HepG2 (cell line): ENCODE results near the gene NYAP2. TPM values are rescaled to one million over a fixed set of nuclear protein-coding genes. Genes with fewer than 3 reads are reported as not detected.

Experiments
- ATAC-seq: fragments of 200-7000 bp; cut with Tn5 transposase; 3 replicates; pipeline ENCODE4 v1.9.1; 2020; ENCODE audit warnings: mild to moderate bottlenecking, moderate library complexity
- BruUV-seq: library from RNA; stranded (reverse); fragments of 400-500 nt; replicated peaks from 2 replicates; lab custom pipeline; 2021; lab: Mats Ljungman, UMichigan
- CTCF ChIA-PET: fragments of 300-600 bp; formaldehyde crosslinking; extraction: SDS; loops from one replicate; lab custom pipeline; 2021; ENCODE audit warnings: low total read pairs, inconsistent platforms, low intra/inter-chr PET ratio; lab: Yijun Ruan, JAX
- POLR2A ChIA-PET: fragments of 350-600 bp; sonication (Branson Sonifier 250); formaldehyde crosslinking; loops from one replicate; lab custom pipeline; 2020; ENCODE audit warnings: antibody characterized with exemption, inconsistent platforms; lab: Yijun Ruan, JAX
- DNase-seq: peaks from one replicate; pipeline ENCODE4 v3.0.0-alpha.2; 2015; ENCODE audit warnings: low spot score
- FAIRE-seq: peaks from 3 replicates; lab custom pipeline; 2011; peaks lifted over from hg19 to GRCh38; lab: Jason Lieb, UNC
- H2AFZ ChIP-seq: one replicate; pipeline ENCODE4 v1.6.1; 2011; ENCODE audit warnings: low read length, inconsistent platforms
- H3K27ac ChIP-seq: fragments of 300-600 bp; 3 replicates; pipeline ENCODE4 v1.8.0; 2011; ENCODE audit warnings: mixed run types, mild to moderate bottlenecking, mixed read lengths, low read length, inconsistent platforms; ENCODE audit not compliant: insufficient read depth; ENCODE audit errors: extremely low read length
- H3K27me3 ChIP-seq, 2 experiments: fragments of 200-600 bp in 1 of 2; 2 replicates in 1 of 2; 3 replicates in 1 of 2; pipeline versions ENCODE4 v1.6.0 to v1.8.0; 2011; ENCODE audit warnings: low read length in 2 of 2, mild to moderate bottlenecking in 2 of 2, moderate library complexity in 2 of 2, inconsistent platforms in 1 of 2; ENCODE audit not compliant: insufficient read depth in 2 of 2, control insufficient read depth in 1 of 2
- H3K36me3 ChIP-seq, 2 experiments: fragments of 200-600 bp in 1 of 2; replicated peaks in 1 of 2; 2 replicates in 1 of 2; 3 replicates in 1 of 2; pipeline versions ENCODE4 v1.5.1 to v1.8.0; 2011; ENCODE audit warnings: low read length in 2 of 2, inconsistent platforms in 1 of 2; ENCODE audit not compliant: insufficient read depth in 2 of 2, control insufficient read depth in 1 of 2
- H3K4me1 ChIP-seq: 2 replicates; pipeline ENCODE4 v1.5.1; 2012; ENCODE audit warnings: low read length, inconsistent platforms; ENCODE audit not compliant: insufficient read depth
- H3K4me2 ChIP-seq: 2 replicates; pipeline ENCODE4 v1.6.0; 2011; ENCODE audit warnings: low read depth, low read length, inconsistent platforms
- H3K4me3 ChIP-seq, 3 experiments: fragments of 200-600 bp in 1 of 3; sonication (generic), shearing (Covaris generic) in 1 of 3; replicated peaks in 1 of 3; 2 replicates each; pipeline ENCODE4 v1.5.1; 2011 to 2016; ENCODE audit warnings: low read length in 3 of 3, inconsistent platforms in 2 of 3, low read depth in 2 of 3, mild to moderate bottlenecking in 2 of 3, control low read depth in 1 of 3, mixed read lengths in 1 of 3; ENCODE audit not compliant: insufficient read depth in 1 of 3
- H3K79me2 ChIP-seq: one replicate; pipeline ENCODE4 v1.6.1; 2011; ENCODE audit warnings: low read length, inconsistent platforms; ENCODE audit not compliant: insufficient read depth
- H3K9ac ChIP-seq: 2 replicates; pipeline ENCODE4 v1.6.0; 2011; ENCODE audit warnings: mild to moderate bottlenecking, low read depth, low read length, inconsistent platforms; ENCODE audit not compliant: insufficient read depth
- H3K9me3 ChIP-seq: 2 replicates; pipeline ENCODE4 v1.5.1; 2012; ENCODE audit warnings: mild to moderate bottlenecking, low read length
- H4K20me1 ChIP-seq: 2 replicates; pipeline ENCODE4 v1.6.0; 2011; ENCODE audit warnings: inconsistent platforms, mild to moderate bottlenecking, low read length, moderate library complexity; ENCODE audit not compliant: insufficient read depth
- ATRX ChIP-seq: sonication (generic); formaldehyde crosslinking; IDR thresholded peaks from 2 replicates; pipeline ENCODE4 v1.4.0; 2020; ENCODE audit warnings: missing genetic modification reagents, borderline replicate concordance
- ETV6 ChIP-seq: sonication (generic); formaldehyde crosslinking; conservative IDR thresholded peaks from 2 replicates; pipeline ENCODE4 v1.4.0; 2020; ENCODE audit warnings: missing genetic modification reagents
- FUBP1 ChIP-seq: sonication (generic); formaldehyde crosslinking; IDR thresholded peaks from 2 replicates; pipeline ENCODE4 v1.5.1; 2020; ENCODE audit warnings: missing genetic modification reagents, mild to moderate bottlenecking, borderline replicate concordance
- GATA4 ChIP-seq: sonication (generic); IDR thresholded peaks from 2 replicates; pipeline ENCODE4 v1.6.1; 2016; ENCODE audit warnings: antibody characterized with exemption, low read depth, borderline replicate concordance
- KDM4B ChIP-seq: sonication (generic); formaldehyde crosslinking; IDR thresholded peaks from 2 replicates; pipeline ENCODE4 v1.4.0; 2020; ENCODE audit warnings: missing genetic modification reagents
- MTF2 ChIP-seq: sonication (generic); formaldehyde crosslinking; IDR thresholded peaks from 2 replicates; pipeline ENCODE4 v1.5.0; 2020; ENCODE audit warnings: missing genetic modification reagents, borderline replicate concordance
- NFE2L2 ChIP-seq: fragments of 150-350 bp; IDR thresholded peaks from 2 replicates; pipeline ENCODE4 v1.6.1; 2014; ENCODE audit warnings: low read length
- RCOR2 ChIP-seq: IDR thresholded peaks from 2 replicates; pipeline ENCODE4 v1.6.1; 2016; ENCODE audit warnings: missing biosample characterization, missing genetic modification reagents
- SIX1 ChIP-seq: sonication (generic); formaldehyde crosslinking; IDR thresholded peaks from 2 replicates; pipeline ENCODE4 v1.4.0; 2020; ENCODE audit warnings: missing genetic modification reagents, borderline replicate concordance
- ZNF296 ChIP-seq: sonication (generic); formaldehyde crosslinking; conservative IDR thresholded peaks from 2 replicates; pipeline ENCODE4 v1.5.0; 2020; ENCODE audit warnings: mild to moderate bottlenecking, missing genetic modification reagents
- ZNF446 ChIP-seq: sonication (generic); formaldehyde crosslinking; IDR thresholded peaks from 2 replicates; pipeline ENCODE4 v1.5.0; 2020; ENCODE audit warnings: mild to moderate bottlenecking, missing genetic modification reagents
- ZNF646 ChIP-seq: sonication (generic); formaldehyde crosslinking; IDR thresholded peaks from 2 replicates; pipeline ENCODE4 v1.9.0; 2021; ENCODE audit warnings: mild to moderate bottlenecking, missing genetic modification reagents
- WGBS: methylation state at CpG from one replicate; pipeline ENCODE4 v1.1.6; 2017; ENCODE audit warnings: low lambda C conversion rate; 5-methylcytosine and 5-hydroxymethylcytosine counted together
- in situ Hi-C: cut with HindIII; loops from 2 replicates; pipeline ENCODE4 v1.10.0; 2017; ENCODE audit warnings: low pct_unique_long_range_greater_than_20kb; ENCODE audit not compliant: extremely low pct_ligation_motif_present
- intact Hi-C: fragments of 100-400 bp; cut with micrococcal nuclease; formaldehyde crosslinking; loops from one replicate; pipeline ENCODE4 v1.10.0; 2022; ENCODE audit not compliant: unreplicated experiment
- polyA plus RNA-seq, 8 experiments: library from polyadenylated mRNA; depleted of rRNA in 3 of 8; stranded (reverse) in 7 of 8; unstranded in 1 of 8; fragments of >200 nt; fragmentation: Illumina TruSeq in 4 of 8; extraction: Trizol in 4 of 8; gene quantifications; 2 replicates each; pipeline versions ENCODE4 v1.2.1 to v1.2.3, GENCODE V29; 2011 to 2016; ENCODE audit warnings: low read depth in 4 of 8, missing spikeins in 1 of 8, mixed read lengths in 1 of 8; ENCODE audit not compliant: insufficient read depth in 1 of 8
- total RNA-seq, 5 experiments: library from RNA; depleted of rRNA; stranded (reverse); fragments of >200 nt; fragmentation: Illumina TruSeq; extraction: Trizol; gene quantifications; 2 replicates each; pipeline ENCODE4 v1.2.3, GENCODE V29; 2016; ENCODE audit warnings: low read depth in 1 of 5

The NYAP2 gene
- total and polyA plus RNA-seq, 2 of the 13 experiments (the other 11 are each of a cell fraction or from before 2014, with no cell fraction given): not detected

GRCh38 chr2:225536036-225536435, 136.5 kb downstream of the NYAP2 start:
- Histone ChIP-seq H4K20me1 (no peaks in the 10 kb centered on the region; the same call in 1 of the 2 replicates), H3K27me3 (no peaks in the 10 kb centered on the region; a peak in 1 of 5 replicates), H3K9me3 (peaks cover 15% of the 10 kb centered on the region; the same call in 1 of the 2 replicates), H3K79me2 (no peaks in the 10 kb centered on the region), H3K4me1 (no peaks in the 10 kb centered on the region), H2AFZ (no peak overlapping the region), H3K36me3 (no peaks in the 10 kb centered on the region), H3K9ac (no peak overlapping the region), H3K4me2 (no peak overlapping the region), H3K4me3 (no peak overlapping the region), H3K27ac (no peak overlapping the region)
- WGBS: 23% methylated on average over 2 of the region's 2 CpGs
- TF ChIP-seq FUBP1 (CRISPR knock-in tag) (no peak), MTF2 (CRISPR knock-in tag) (no peak), GATA4 (no peak), SIX1 (CRISPR knock-in tag) (no peak)
- ChIA-PET CTCF (no interaction called here), POLR2A (no interaction called here)
- no TSS peak for BruUV-seq
- intact Hi-C loops: no loop called here
- ATAC-seq (no peak), FAIRE-seq (no peak), DNase-seq (no peak)
- in situ Hi-C loops: no loop called here

- H3K27ac ChIP-seq: no peak overlapping the region
- in situ Hi-C loops: no loop called here
- BruUV-seq: no TSS peak
- WGBS: 0% methylated on average over 2 of the region's 2 CpGs
- CTCF ChIA-PET: no interaction called here
- H3K4me2 ChIP-seq: no peak overlapping the region
- no peak for FAIRE-seq
- intact Hi-C loops: no loop called here
- no peaks in the 10 kb centered on the region for H4K20me1 ChIP-seq
- DNase-seq: no peak
- POLR2A ChIA-PET: no interaction called here
- peaks cover 22% of the 10 kb centered on the region; the same call in 1 of the 2 replicates for H3K9me3 ChIP-seq
- no peaks in the 10 kb centered on the region for H3K27me3 ChIP-seq
- H3K4me1 ChIP-seq: no peaks in the 10 kb centered on the region
- no peak for ATAC-seq
- no peaks in the 10 kb centered on the region for H3K79me2 ChIP-seq
- H3K36me3 ChIP-seq: no peaks in the 10 kb centered on the region
- no peak overlapping the region for H2AFZ ChIP-seq
- no peak overlapping the region for H3K9ac ChIP-seq
- H3K4me3 ChIP-seq: no peak overlapping the region
- no peak for TF ChIP-seq ZNF296 (CRISPR knock-in tag)
- TF ChIP-seq NFE2L2: no peak
- no peak for TF ChIP-seq ZNF446 (CRISPR knock-in tag)
- TF ChIP-seq ZNF646 (CRISPR knock-in tag): no peak
- no peak for TF ChIP-seq ETV6 (CRISPR knock-in tag)
- no peak for TF ChIP-seq RCOR2 (CRISPR knock-in tag)
- TF ChIP-seq KDM4B (CRISPR knock-in tag): no peak
- TF ChIP-seq ATRX: no peak
These were observed 144.1 kb downstream of the NYAP2 start for GRCh38 chr2:225543626-225544025.
